ENCODE results near the gene SEMA4C. TPM values are rescaled to one million over a fixed set of nuclear protein-coding genes. Genes with fewer than 3 reads are reported as not detected.

Gene SEMA4C
- total and polyA plus RNA-seq, 9 of the 15 experiments (the other 6 are each of a cell fraction or from before 2014, with no cell fraction given): 0.32 to 59.7 (median 23.9) TPM

DNA sequence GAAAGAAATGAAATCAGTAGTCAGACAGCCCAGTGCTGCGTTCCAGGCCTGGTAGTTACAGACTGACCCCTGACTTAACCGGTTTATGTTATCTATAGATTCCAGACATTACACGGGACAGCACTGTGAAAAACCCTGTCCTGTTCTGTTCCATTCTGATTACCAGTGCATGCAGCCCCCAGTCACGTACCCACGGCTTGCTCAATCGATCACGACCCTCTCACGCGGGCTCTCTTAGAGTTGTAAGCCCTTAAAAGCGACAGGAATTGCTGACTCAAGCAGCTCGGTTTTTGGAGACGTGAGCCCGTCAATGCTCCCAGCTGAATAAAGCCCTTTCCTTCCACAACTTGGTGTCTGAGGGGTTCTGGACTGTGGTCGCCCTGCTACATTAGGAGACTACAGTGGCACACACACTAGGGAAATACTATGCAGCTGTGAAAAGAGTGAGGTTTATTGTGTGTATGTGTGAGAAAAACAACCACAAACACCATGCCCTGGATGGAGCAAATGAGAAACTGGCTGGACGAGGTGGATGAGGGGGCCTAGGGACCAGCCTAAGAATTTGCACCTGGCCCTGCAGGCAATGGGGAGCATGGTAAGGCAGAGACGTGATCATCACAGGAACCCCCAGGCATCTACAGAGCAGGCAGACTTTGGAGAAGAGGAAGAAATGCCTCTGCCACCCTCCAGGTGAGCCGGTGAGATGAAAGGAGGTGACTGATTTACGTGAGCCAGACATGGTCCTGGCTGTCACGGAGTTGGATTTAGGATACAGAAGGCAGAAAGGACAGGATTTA, 49.1 kb upstream of the SEMA4C start (continued):
- TF ChIP-seq ZNF239 (CRISPR knock-in tag; IDR thresholded peaks at IDR 0.05): 0 out of 2 replicates have a peak, but pooled peaks have one; percentile 35
- TF ChIP-seq EHMT2 (IDR thresholded peaks at IDR 0.05): no peak
- no peak for TF ChIP-seq RFX7 (CRISPR knock-in tag; IDR thresholded peaks at IDR 0.05)
- TF ChIP-seq, protein P1, sequence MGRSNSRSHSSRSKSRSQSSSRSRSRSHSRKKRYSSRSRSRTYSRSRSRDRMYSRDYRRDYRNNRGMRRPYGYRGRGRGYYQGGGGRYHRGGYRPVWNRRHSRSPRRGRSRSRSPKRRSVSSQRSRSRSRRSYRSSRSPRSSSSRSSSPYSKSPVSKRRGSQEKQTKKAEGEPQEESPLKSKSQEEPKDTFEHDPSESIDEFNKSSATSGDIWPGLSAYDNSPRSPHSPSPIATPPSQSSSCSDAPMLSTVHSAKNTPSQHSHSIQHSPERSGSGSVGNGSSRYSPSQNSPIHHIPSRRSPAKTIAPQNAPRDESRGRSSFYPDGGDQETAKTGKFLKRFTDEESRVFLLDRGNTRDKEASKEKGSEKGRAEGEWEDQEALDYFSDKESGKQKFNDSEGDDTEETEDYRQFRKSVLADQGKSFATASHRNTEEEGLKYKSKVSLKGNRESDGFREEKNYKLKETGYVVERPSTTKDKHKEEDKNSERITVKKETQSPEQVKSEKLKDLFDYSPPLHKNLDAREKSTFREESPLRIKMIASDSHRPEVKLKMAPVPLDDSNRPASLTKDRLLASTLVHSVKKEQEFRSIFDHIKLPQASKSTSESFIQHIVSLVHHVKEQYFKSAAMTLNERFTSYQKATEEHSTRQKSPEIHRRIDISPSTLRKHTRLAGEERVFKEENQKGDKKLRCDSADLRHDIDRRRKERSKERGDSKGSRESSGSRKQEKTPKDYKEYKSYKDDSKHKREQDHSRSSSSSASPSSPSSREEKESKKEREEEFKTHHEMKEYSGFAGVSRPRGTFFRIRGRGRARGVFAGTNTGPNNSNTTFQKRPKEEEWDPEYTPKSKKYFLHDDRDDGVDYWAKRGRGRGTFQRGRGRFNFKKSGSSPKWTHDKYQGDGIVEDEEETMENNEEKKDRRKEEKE (IDR thresholded peaks at IDR 0.05; ENCODE audit: borderline replicate concordance in 1 of 2, control insufficient read depth in 1 of 2, low read depth in 2 of 2, low read length in 1 of 2): no peak
- no peak for TF ChIP-seq U2AF1 (optimal IDR thresholded peaks at IDR 0.05; ENCODE audit: low read depth, low read length)
- TF ChIP-seq JUND (IDR thresholded peaks at IDR 0.05; ENCODE audit: borderline replicate concordance, low read depth, low read length): peak; percentile 71
- TF ChIP-seq JUND (tag; IDR thresholded peaks at IDR 0.05; ENCODE audit: borderline replicate concordance, low read depth, low read length): peak; percentile 72; the same call in 2 of the 3 replicates
- TF ChIP-seq CHCHD3 (CRISPR knock-in tag; IDR thresholded peaks at IDR 0.05): no peak
- TF ChIP-seq KDM5B (IDR thresholded peaks at IDR 0.05; ENCODE audit: insufficient replicate concordance, low read depth, low read length): peak; percentile 50
- TF ChIP-seq HNRNPLL (IDR thresholded peaks at IDR 0.05; ENCODE audit: low read depth, low read length, poor library complexity, severe bottlenecking): no peak
- no peak for TF ChIP-seq NFIX (CRISPR knock-in tag; IDR thresholded peaks at IDR 0.05; ENCODE audit: low read depth)
- TF ChIP-seq, protein P2, sequence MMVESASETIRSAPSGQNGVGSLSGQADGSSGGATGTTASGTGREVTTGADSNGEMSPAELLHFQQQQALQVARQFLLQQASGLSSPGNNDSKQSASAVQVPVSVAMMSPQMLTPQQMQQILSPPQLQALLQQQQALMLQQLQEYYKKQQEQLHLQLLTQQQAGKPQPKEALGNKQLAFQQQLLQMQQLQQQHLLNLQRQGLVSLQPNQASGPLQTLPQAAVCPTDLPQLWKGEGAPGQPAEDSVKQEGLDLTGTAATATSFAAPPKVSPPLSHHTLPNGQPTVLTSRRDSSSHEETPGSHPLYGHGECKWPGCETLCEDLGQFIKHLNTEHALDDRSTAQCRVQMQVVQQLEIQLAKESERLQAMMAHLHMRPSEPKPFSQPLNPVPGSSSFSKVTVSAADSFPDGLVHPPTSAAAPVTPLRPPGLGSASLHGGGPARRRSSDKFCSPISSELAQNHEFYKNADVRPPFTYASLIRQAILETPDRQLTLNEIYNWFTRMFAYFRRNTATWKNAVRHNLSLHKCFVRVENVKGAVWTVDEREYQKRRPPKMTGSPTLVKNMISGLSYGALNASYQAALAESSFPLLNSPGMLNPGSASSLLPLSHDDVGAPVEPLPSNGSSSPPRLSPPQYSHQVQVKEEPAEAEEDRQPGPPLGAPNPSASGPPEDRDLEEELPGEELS (CRISPR knock-in tag; IDR thresholded peaks at IDR 0.05; ENCODE audit: borderline replicate concordance): no peak
- peak in 1 of 2 experiments; percentile 28; a peak in 1 of 4 replicates for TF ChIP-seq NONO (IDR thresholded peaks at IDR 0.05; ENCODE audit: low read depth in 2 of 2, low read length in 1 of 2)
- TF ChIP-seq, protein P3, sequence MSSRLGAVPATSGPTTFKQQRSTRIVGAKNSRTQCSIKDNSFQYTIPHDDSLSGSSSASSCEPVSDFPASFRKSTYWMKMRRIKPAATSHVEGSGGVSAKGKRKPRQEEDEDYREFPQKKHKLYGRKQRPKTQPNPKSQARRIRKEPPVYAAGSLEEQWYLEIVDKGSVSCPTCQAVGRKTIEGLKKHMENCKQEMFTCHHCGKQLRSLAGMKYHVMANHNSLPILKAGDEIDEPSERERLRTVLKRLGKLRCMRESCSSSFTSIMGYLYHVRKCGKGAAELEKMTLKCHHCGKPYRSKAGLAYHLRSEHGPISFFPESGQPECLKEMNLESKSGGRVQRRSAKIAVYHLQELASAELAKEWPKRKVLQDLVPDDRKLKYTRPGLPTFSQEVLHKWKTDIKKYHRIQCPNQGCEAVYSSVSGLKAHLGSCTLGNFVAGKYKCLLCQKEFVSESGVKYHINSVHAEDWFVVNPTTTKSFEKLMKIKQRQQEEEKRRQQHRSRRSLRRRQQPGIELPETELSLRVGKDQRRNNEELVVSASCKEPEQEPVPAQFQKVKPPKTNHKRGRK (tag; IDR thresholded peaks at IDR 0.05): no peak
- no peak for TF ChIP-seq ZNF507 (tag; conservative IDR thresholded peaks at IDR 0.05)
- TF ChIP-seq, protein P4, sequence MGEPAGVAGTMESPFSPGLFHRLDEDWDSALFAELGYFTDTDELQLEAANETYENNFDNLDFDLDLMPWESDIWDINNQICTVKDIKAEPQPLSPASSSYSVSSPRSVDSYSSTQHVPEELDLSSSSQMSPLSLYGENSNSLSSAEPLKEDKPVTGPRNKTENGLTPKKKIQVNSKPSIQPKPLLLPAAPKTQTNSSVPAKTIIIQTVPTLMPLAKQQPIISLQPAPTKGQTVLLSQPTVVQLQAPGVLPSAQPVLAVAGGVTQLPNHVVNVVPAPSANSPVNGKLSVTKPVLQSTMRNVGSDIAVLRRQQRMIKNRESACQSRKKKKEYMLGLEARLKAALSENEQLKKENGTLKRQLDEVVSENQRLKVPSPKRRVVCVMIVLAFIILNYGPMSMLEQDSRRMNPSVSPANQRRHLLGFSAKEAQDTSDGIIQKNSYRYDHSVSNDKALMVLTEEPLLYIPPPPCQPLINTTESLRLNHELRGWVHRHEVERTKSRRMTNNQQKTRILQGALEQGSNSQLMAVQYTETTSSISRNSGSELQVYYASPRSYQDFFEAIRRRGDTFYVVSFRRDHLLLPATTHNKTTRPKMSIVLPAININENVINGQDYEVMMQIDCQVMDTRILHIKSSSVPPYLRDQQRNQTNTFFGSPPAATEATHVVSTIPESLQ (CRISPR knock-in tag; IDR thresholded peaks at IDR 0.05): no peak
- no peak for TF ChIP-seq NR3C1 (CRISPR knock-in tag; IDR thresholded peaks at IDR 0.05)
- no peak for TF ChIP-seq SIN3B (IDR thresholded peaks at IDR 0.05; ENCODE audit: low read depth)
